Effector memory CD8-positive, alpha-beta T cell (primary cell): ENCODE data around the gene UROC1.

Experiments
- ATAC-seq: fragments of 150-1000 bp; cut with Tn5 transposase; replicated peaks from 2 replicates; pipeline ENCODE4 v1.10.0; 2021; ENCODE audit warnings: mild to moderate bottlenecking, moderate library complexity
- DNase-seq, 3 experiments: peaks; one replicate each; pipeline ENCODE4 v3.0.0; 2021
- H3K27ac Mint-ChIP-seq, 2 donors: one replicate each; pipeline ENCODE4 v1.8.0; 2022; ENCODE audit warnings: mild to moderate bottlenecking in 2 of 2, mixed read lengths in 2 of 2, moderate library complexity in 2 of 2
- H3K27me3 Mint-ChIP-seq, 2 donors: one replicate each; pipeline ENCODE4 v1.8.0; 2022; ENCODE audit warnings: mixed read lengths in 2 of 2
- H3K36me3 Mint-ChIP-seq: one replicate; pipeline ENCODE4 v1.8.0; 2022; ENCODE audit warnings: mild to moderate bottlenecking, moderate library complexity, mixed read lengths; ENCODE audit not compliant: insufficient read depth
- H3K4me1 Mint-ChIP-seq, 2 donors: one replicate each; pipeline ENCODE4 v1.8.0; 2022; ENCODE audit warnings: low read depth in 2 of 2, mixed read lengths in 2 of 2
- H3K4me3 Mint-ChIP-seq, 2 donors: one replicate each; pipeline ENCODE4 v1.8.0; 2022; ENCODE audit warnings: mild to moderate bottlenecking in 2 of 2, mixed read lengths in 2 of 2, moderate library complexity in 2 of 2
- H3K9me3 Mint-ChIP-seq, 2 donors: one replicate each; pipeline ENCODE4 v1.8.0; 2022; ENCODE audit warnings: mixed read lengths in 2 of 2

Gene UROC1

GRCh38 chr3:126512026-126512425 is 5.5 kb downstream of the UROC1 start:
- ATAC-seq = no peak
- H3K9me3 Mint-ChIP-seq = no peaks in the 10 kb centered on the region
- no peaks in the 10 kb centered on the region for H3K36me3 Mint-ChIP-seq
- H3K27me3 Mint-ChIP-seq = peaks cover 0 to 14% of the 10 kb centered on the region in 2 donors
- H3K4me3 Mint-ChIP-seq = no peak overlapping the region
- H3K4me1 Mint-ChIP-seq = peaks cover 0 to 5% of the 10 kb centered on the region in 2 donors
- H3K27ac Mint-ChIP-seq = no peak overlapping the region
- DNase-seq = no peak

GRCh38 chr3:126511291-126511690 is 6.3 kb downstream of the UROC1 start:
- Mint-ChIP-seq H3K36me3 (no peaks in the 10 kb centered on the region), H3K27ac (no peak overlapping the region)

GRCh38 chr3:126510308-126510910 is 7.2 kb downstream of the UROC1 start:
- H3K27ac Mint-ChIP-seq = no peak overlapping the region
- H3K4me3 Mint-ChIP-seq = no peak overlapping the region
- DNase-seq = no peak
- no peaks in the 10 kb centered on the region for H3K36me3 Mint-ChIP-seq
- no peaks in the 10 kb centered on the region for H3K9me3 Mint-ChIP-seq
- H3K4me1 Mint-ChIP-seq = peaks cover 0 to 5% of the 10 kb centered on the region in 2 donors
- no peak for ATAC-seq
- H3K27me3 Mint-ChIP-seq = peaks cover 5 to 21% of the 10 kb centered on the region in 2 donors

More at GRCh38 chr3:126511291-126511690, 6.3 kb downstream of the UROC1 start:
- Mint-ChIP-seq H3K9me3 (no peaks in the 10 kb centered on the region), H3K4me1 (peaks cover 0 to 5% of the 10 kb centered on the region in 2 donors), H3K27me3 (peaks cover 2 to 12% of the 10 kb centered on the region in 2 donors), H3K4me3 (no peak overlapping the region)
- ATAC-seq = no peak
- DNase-seq = no peak

GRCh38 chr3:126509597-126510307 is 7.8 kb downstream of the UROC1 start:
- H3K4me3 Mint-ChIP-seq = no peak overlapping the region
- no peak overlapping the region for H3K27ac Mint-ChIP-seq
- DNase-seq = no peak
- no peaks in the 10 kb centered on the region for H3K36me3 Mint-ChIP-seq
- H3K27me3 Mint-ChIP-seq = peaks cover 12 to 27% of the 10 kb centered on the region in 2 donors
- no peak for ATAC-seq
- peaks cover 0 to 5% of the 10 kb centered on the region in 2 donors for H3K4me1 Mint-ChIP-seq
- no peaks in the 10 kb centered on the region for H3K9me3 Mint-ChIP-seq

GRCh38 chr3:126508564-126508964 is 9.0 kb downstream of the UROC1 start:
- H3K4me1 Mint-ChIP-seq = peaks cover 0 to 5% of the 10 kb centered on the region in 2 donors
- DNase-seq = no peak

GRCh38 chr3:126507886-126508285 is 9.7 kb downstream of the UROC1 start:
- peaks cover 0 to 5% of the 10 kb centered on the region in 2 donors for H3K4me1 Mint-ChIP-seq
- H3K9me3 Mint-ChIP-seq = no peaks in the 10 kb centered on the region
- H3K4me3 Mint-ChIP-seq = no peak overlapping the region
- peaks cover 12 to 30% of the 10 kb centered on the region in 2 donors for H3K27me3 Mint-ChIP-seq
- ATAC-seq (no peak), DNase-seq (no peak)
- H3K36me3 Mint-ChIP-seq = no peaks in the 10 kb centered on the region
- H3K27ac Mint-ChIP-seq = no peak overlapping the region

More at GRCh38 chr3:126508564-126508964, 9.0 kb downstream of the UROC1 start:
- no peak for ATAC-seq
- H3K27me3 Mint-ChIP-seq = peaks cover 12 to 30% of the 10 kb centered on the region in 2 donors
- H3K36me3 Mint-ChIP-seq = no peaks in the 10 kb centered on the region
- no peak overlapping the region for H3K4me3 Mint-ChIP-seq
- H3K9me3 Mint-ChIP-seq = no peaks in the 10 kb centered on the region
- no peak overlapping the region for H3K27ac Mint-ChIP-seq

GRCh38 chr3:126503701-126504100 is 13.9 kb downstream of the UROC1 start:
- no peaks in the 10 kb centered on the region for H3K4me1 Mint-ChIP-seq
- H3K4me3 Mint-ChIP-seq = no peak overlapping the region
- ATAC-seq (no peak), DNase-seq (no peak)
- H3K36me3 Mint-ChIP-seq = no peaks in the 10 kb centered on the region
- H3K27me3 Mint-ChIP-seq = peaks cover 12 to 30% of the 10 kb centered on the region in 2 donors
- no peak overlapping the region for H3K27ac Mint-ChIP-seq
- H3K9me3 Mint-ChIP-seq = no peaks in the 10 kb centered on the region

GRCh38 chr3:126502656-126503055 is 14.9 kb downstream of the UROC1 start:
- Mint-ChIP-seq H3K27me3 (peaks cover 12 to 23% of the 10 kb centered on the region in 2 donors), H3K36me3 (no peaks in the 10 kb centered on the region), H3K27ac (no peak overlapping the region), H3K4me3 (no peak overlapping the region), H3K4me1 (no peaks in the 10 kb centered on the region), H3K9me3 (no peaks in the 10 kb centered on the region)
- DNase-seq = no peak
- ATAC-seq = no peak

- H3K4me1 Mint-ChIP-seq = no peaks in the 10 kb centered on the region
- H3K27ac Mint-ChIP-seq = no peak overlapping the region
- ATAC-seq = no peak
- H3K36me3 Mint-ChIP-seq = no peaks in the 10 kb centered on the region
- H3K27me3 Mint-ChIP-seq = peaks cover 12 to 27% of the 10 kb centered on the region in 2 donors
- H3K9me3 Mint-ChIP-seq = no peaks in the 10 kb centered on the region
- no peak overlapping the region for H3K4me3 Mint-ChIP-seq
- no peak for DNase-seq
These were observed 15.8 kb downstream of the UROC1 start for GRCh38 chr3:126501736-126502135.

GRCh38 chr3:126501054-126501453 is 16.5 kb downstream of the UROC1 start:
- Mint-ChIP-seq H3K9me3 (no peaks in the 10 kb centered on the region), H3K4me3 (no peak overlapping the region), H3K4me1 (no peaks in the 10 kb centered on the region), H3K36me3 (no peaks in the 10 kb centered on the region), H3K27me3 (peaks cover 8 to 22% of the 10 kb centered on the region in 2 donors), H3K27ac (peak overlapping the region in 1 of 2 donors; percentile 7)
- DNase-seq (no peak), ATAC-seq (no peak)

- no peaks in the 10 kb centered on the region for H3K4me1 Mint-ChIP-seq
- no peak overlapping the region for H3K27ac Mint-ChIP-seq
- peaks cover 2 to 17% of the 10 kb centered on the region in 2 donors for H3K27me3 Mint-ChIP-seq
- no peak overlapping the region for H3K4me3 Mint-ChIP-seq
- H3K9me3 Mint-ChIP-seq = no peaks in the 10 kb centered on the region
- DNase-seq (no peak), ATAC-seq (no peak)
- H3K36me3 Mint-ChIP-seq = no peaks in the 10 kb centered on the region
These were observed 17.6 kb downstream of the UROC1 start for GRCh38 chr3:126500016-126500415.

- no peaks in the 10 kb centered on the region for H3K36me3 Mint-ChIP-seq
- DNase-seq (no peak), ATAC-seq (no peak)
- H3K9me3 Mint-ChIP-seq = no peaks in the 10 kb centered on the region
- H3K27ac Mint-ChIP-seq = no peak overlapping the region
- peaks cover 0 to 12% of the 10 kb centered on the region in 2 donors for H3K27me3 Mint-ChIP-seq
- H3K4me1 Mint-ChIP-seq = no peaks in the 10 kb centered on the region
- no peak overlapping the region for H3K4me3 Mint-ChIP-seq
These were observed 18.2 kb downstream of the UROC1 start for GRCh38 chr3:126499401-126499800.

- Mint-ChIP-seq H3K4me3 (no peak overlapping the region), H3K4me1 (no peaks in the 10 kb centered on the region), H3K36me3 (no peaks in the 10 kb centered on the region), H3K27ac (peak overlapping the region in 1 of 2 donors; percentile 44), H3K9me3 (no peaks in the 10 kb centered on the region), H3K27me3 (peaks cover 0 to 12% of the 10 kb centered on the region in 2 donors)
- DNase-seq (no peak), ATAC-seq (no peak)
These were observed 18.6 kb downstream of the UROC1 start for GRCh38 chr3:126498929-126499328.

- H3K27ac Mint-ChIP-seq = peak overlapping the region in 1 of 2 donors; percentile 44
These were observed 19.1 kb downstream of the UROC1 start for GRCh38 chr3:126498461-126498860.

More at GRCh38 chr3:126498461-126498860, 19.1 kb downstream of the UROC1 start:
- Mint-ChIP-seq H3K4me3 (no peak overlapping the region), H3K27me3 (peaks cover 0 to 12% of the 10 kb centered on the region in 2 donors), H3K36me3 (no peaks in the 10 kb centered on the region), H3K4me1 (no peaks in the 10 kb centered on the region), H3K9me3 (no peaks in the 10 kb centered on the region)
- ATAC-seq = no peak
- no peak for DNase-seq
